D721Med (cell line): ENCODE data around the gene PITX3.

Experiments used
- DNase-seq: peaks from one replicate; pipeline ENCODE4 v3.0.0; 2011; ENCODE audit warnings: low spot score; ENCODE audit not compliant: insufficient read length
- FAIRE-seq: peaks from 2 replicates; lab custom pipeline; 2011; peaks lifted over from hg19 to GRCh38; lab: Jason Lieb, UNC
- CTCF ChIP-seq: IDR thresholded peaks from 2 replicates; pipeline ENCODE4 v1.5.1; 2012; ENCODE audit warnings: mild to moderate bottlenecking, control low read depth; ENCODE audit not compliant: insufficient read depth; ENCODE audit errors: missing control alignments

PITX3 gene

GRCh38 chr10:102241444-102242117 lies at the start of gene PITX3:
TSS of gene PITX3 (minus strand) at chr10:102241512. CDS start at chr10:102232080, 9,432 bp downstream.
- TF ChIP-seq CTCF = no peak
- no peak for FAIRE-seq
- DNase-seq = no peak

GRCh38 chr10:102289840-102290239 lies 48.5 kb upstream of the PITX3 start:
- DNase-seq (no peak), FAIRE-seq (no peak)
- TF ChIP-seq CTCF = no peak

- TF ChIP-seq CTCF = no peak
- FAIRE-seq (no peak), DNase-seq (no peak)
These were observed 48.0 kb upstream of the PITX3 start for GRCh38 chr10:102289356-102289755.

GRCh38 chr10:102287991-102288390 lies 46.7 kb upstream of the PITX3 start:
- DNase-seq = peak; percentile 24
- no peak for TF ChIP-seq CTCF
- peak; percentile 84 for FAIRE-seq

- TF ChIP-seq CTCF = no peak
- FAIRE-seq (no peak), DNase-seq (no peak)
These were observed 46.2 kb upstream of the PITX3 start for GRCh38 chr10:102287538-102287937.

- TF ChIP-seq CTCF = no peak
- no peak for FAIRE-seq
- DNase-seq = no peak
These were observed 44.9 kb upstream of the PITX3 start for GRCh38 chr10:102286216-102286615.

- FAIRE-seq (no peak), DNase-seq (no peak)
- no peak for TF ChIP-seq CTCF
These were observed 43.8 kb upstream of the PITX3 start for GRCh38 chr10:102285133-102285532.
